ENCODE data around the gene GFRA1. TPM values are rescaled to one million over a fixed set of nuclear protein-coding genes. Genes with fewer than 3 reads are reported as not detected.
A peak's percentile ranks its signal among the peaks of the same experiment; 100 is the strongest.

GFRA1 gene
- total RNA-seq, 4 donors from 2014 or later: 19.8 to 61.8 (median 25.2) TPM

DNA sequence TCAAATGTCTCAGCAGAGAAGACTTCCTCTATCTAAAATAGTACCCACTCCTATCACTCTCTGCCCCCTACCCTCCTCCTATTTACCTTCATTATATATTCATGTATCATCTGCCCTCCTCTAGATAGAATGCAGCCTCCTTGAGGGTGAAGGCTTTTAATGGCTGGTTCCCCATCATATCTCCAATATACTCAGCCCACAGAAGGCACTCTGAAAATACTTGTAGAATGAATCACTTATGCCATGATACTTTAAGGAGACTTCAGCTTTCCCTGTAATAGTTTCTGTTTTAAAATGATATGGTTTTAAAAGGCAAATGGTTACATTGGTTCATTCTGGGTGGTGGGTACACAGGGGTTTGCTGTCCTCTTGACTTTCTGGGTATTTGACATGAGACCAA is 25.3 kb downstream of the GFRA1 start:
- H3K27ac ChIP-seq: no peak overlapping the region
- no peaks in the 10 kb centered on the region for H3K4me1 ChIP-seq
- TF ChIP-seq EP300 (IDR thresholded peaks at IDR 0.05): no peak
- no peak for TF ChIP-seq POLR2A (IDR thresholded peaks at IDR 0.05)
- TF ChIP-seq, protein P1, sequence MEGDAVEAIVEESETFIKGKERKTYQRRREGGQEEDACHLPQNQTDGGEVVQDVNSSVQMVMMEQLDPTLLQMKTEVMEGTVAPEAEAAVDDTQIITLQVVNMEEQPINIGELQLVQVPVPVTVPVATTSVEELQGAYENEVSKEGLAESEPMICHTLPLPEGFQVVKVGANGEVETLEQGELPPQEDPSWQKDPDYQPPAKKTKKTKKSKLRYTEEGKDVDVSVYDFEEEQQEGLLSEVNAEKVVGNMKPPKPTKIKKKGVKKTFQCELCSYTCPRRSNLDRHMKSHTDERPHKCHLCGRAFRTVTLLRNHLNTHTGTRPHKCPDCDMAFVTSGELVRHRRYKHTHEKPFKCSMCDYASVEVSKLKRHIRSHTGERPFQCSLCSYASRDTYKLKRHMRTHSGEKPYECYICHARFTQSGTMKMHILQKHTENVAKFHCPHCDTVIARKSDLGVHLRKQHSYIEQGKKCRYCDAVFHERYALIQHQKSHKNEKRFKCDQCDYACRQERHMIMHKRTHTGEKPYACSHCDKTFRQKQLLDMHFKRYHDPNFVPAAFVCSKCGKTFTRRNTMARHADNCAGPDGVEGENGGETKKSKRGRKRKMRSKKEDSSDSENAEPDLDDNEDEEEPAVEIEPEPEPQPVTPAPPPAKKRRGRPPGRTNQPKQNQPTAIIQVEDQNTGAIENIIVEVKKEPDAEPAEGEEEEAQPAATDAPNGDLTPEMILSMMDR (IDR thresholded peaks at IDR 0.05): no peak
- no peak for TF ChIP-seq POLR2AphosphoS5 (IDR thresholded peaks at IDR 0.05)
- no peak for DNase-seq (ENCODE audit: low spot score in 2 of 2)
- H3K4me3 ChIP-seq: no peak overlapping the region
- H3K27me3 ChIP-seq: no peaks in the 10 kb centered on the region
- no peaks in the 10 kb centered on the region for H3K9me3 ChIP-seq
- no peaks in the 10 kb centered on the region for H3K36me3 ChIP-seq

DNA sequence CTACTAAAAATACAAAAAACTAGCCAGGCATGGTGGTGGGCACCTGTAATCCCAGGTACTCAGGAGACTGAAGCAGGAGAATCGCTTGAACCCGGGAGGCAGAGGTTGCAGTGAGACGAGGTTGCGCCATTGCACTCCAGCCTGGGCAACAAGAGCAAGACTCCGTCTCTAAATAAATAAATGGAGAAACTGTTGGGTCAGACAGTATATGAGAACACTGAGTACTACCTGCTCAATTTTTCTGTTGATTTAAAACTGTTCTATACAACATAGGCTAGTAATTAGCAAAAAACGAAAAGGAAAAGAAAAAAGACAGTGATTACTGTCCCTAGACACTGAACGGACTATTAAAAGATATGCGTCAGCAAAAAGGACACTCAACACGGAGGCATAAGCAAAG is 26.7 kb downstream of the GFRA1 start:
- no peaks in the 10 kb centered on the region for H3K4me1 ChIP-seq
- DNase-seq (ENCODE audit: low spot score in 2 of 2): no peak
- WGBS: 82% methylated on average over 9 of the region's 9 CpGs
- no peak for TF ChIP-seq POLR2AphosphoS5 (IDR thresholded peaks at IDR 0.05)
- TF ChIP-seq POLR2A (IDR thresholded peaks at IDR 0.05): no peak
- H3K4me3 ChIP-seq: no peak overlapping the region
- H3K36me3 ChIP-seq: no peaks in the 10 kb centered on the region
- H3K9me3 ChIP-seq: no peaks in the 10 kb centered on the region
- no peaks in the 10 kb centered on the region for H3K27me3 ChIP-seq
- H3K27ac ChIP-seq: no peak overlapping the region

DNA sequence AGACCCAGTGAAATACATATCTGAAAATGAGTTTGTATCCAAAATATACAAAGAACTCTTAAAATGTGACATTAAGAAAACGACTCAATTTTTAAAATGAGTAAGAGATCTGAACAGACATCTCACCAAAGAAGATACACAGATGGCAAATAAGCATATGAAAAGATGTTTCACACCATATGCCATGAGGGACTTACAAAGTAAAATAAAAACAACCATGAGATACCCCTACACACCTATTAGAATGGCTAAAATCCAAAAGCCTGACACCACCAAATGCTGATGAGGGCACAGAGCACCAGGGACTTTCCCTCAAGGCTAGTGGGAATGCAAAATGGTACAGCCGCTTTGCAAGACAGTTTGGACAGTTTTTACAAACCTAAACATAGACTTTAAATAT is 27.9 kb downstream of the GFRA1 start:
- TF ChIP-seq, protein P1 (IDR thresholded peaks at IDR 0.05): no peak
- TF ChIP-seq POLR2A (IDR thresholded peaks at IDR 0.05) (no peak), EP300 (IDR thresholded peaks at IDR 0.05) (no peak), POLR2AphosphoS5 (IDR thresholded peaks at IDR 0.05) (no peak)
- no peaks in the 10 kb centered on the region for H3K4me1 ChIP-seq
- no peaks in the 10 kb centered on the region for H3K36me3 ChIP-seq
- DNase-seq (ENCODE audit: low spot score in 2 of 2): no peak
- no peak overlapping the region for H3K4me3 ChIP-seq
- 66% methylated on average over 2 of the region's 2 CpGs for WGBS
- no peaks in the 10 kb centered on the region for H3K27me3 ChIP-seq
- no peaks in the 10 kb centered on the region for H3K9me3 ChIP-seq
- H3K27ac ChIP-seq: no peak overlapping the region

DNA sequence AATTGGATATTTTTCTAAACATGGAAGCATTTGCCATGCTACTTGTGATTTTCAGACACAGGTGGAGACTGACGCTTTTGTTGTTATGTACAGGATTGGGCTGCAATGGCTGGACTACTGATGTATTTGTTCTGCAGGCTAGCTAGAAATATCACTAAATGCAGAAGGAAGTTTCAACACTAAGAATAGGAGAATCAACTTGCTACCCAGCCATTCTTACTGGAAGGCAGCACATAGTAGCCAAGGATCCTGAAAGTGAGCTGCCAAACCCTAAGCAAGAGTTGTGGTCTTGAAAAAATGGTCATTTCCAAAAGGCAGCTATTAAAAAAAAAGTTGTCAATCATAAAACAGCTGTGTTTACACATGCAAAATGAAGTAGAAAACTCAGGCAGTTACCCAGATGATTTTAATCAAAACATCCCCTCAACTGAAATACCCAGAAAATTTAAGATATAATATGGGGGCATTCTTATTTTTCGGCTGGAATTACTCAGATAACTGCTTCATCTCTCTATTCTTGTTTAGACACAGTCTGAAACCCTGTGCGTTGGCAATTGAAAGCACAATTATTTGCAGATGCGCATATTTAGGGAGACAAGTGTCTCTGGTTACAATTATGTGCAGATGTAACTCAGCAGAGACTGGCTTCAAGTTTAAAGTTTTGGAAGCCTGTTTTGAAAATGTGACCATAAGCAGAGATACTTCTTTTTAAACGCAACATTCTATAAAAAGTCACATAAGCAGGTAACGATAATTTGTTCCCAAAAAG is 31.2 kb downstream of the GFRA1 start:
- no peak for DNase-seq (ENCODE audit: low spot score in 2 of 2)
- WGBS: 65% methylated on average over 6 of the region's 6 CpGs
- TF ChIP-seq POLR2A (IDR thresholded peaks at IDR 0.05) (no peak), EP300 (IDR thresholded peaks at IDR 0.05) (no peak), POLR2AphosphoS5 (IDR thresholded peaks at IDR 0.05) (no peak)
- TF ChIP-seq, protein P1 (IDR thresholded peaks at IDR 0.05): no peak

DNA sequence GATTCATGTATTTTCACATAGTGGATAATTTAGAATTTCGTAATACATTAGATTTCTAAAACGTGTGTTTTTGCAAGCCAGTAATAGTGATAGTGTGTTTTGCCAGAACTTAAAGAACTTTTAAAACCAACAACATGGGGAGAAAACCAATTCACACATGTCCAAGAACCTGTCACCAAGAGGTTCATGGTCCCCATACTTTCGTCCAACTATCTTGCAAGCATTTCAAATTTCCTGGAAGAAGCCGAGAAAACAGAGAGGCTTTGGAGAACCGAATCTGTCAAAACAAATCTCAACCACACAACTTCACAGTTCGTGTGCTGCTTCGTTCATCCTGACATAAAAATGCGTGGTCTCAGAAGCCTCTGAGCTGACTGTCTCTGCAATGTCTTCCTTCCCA is 31.9 kb downstream of the GFRA1 start:
- H3K27me3 ChIP-seq: no peaks in the 10 kb centered on the region
- TF ChIP-seq EP300 (IDR thresholded peaks at IDR 0.05): no peak
- no peak for TF ChIP-seq POLR2A (IDR thresholded peaks at IDR 0.05)
- TF ChIP-seq POLR2AphosphoS5 (IDR thresholded peaks at IDR 0.05): peak in 1 of 3 donors; percentile 24
- TF ChIP-seq, protein P1 (IDR thresholded peaks at IDR 0.05): no peak
- peak overlapping the region; percentile 38 for H3K27ac ChIP-seq
- no peaks in the 10 kb centered on the region for H3K4me1 ChIP-seq
- no peaks in the 10 kb centered on the region for H3K9me3 ChIP-seq
- no peak for DNase-seq (ENCODE audit: low spot score in 2 of 2)
- 72% methylated on average over 8 of the region's 8 CpGs for WGBS
- H3K36me3 ChIP-seq: no peaks in the 10 kb centered on the region
- H3K4me3 ChIP-seq: no peak overlapping the region

More for the DNA sequence above, 31.2 kb downstream of the GFRA1 start:
- no peaks in the 10 kb centered on the region for H3K4me1 ChIP-seq
- H3K27me3 ChIP-seq: no peaks in the 10 kb centered on the region
- no peak overlapping the region for H3K4me3 ChIP-seq
- H3K9me3 ChIP-seq: no peaks in the 10 kb centered on the region
- H3K36me3 ChIP-seq: no peaks in the 10 kb centered on the region
- H3K27ac ChIP-seq: no peak overlapping the region
